HepG2 (cell line): ENCODE measurements around the gene SCAF11. TPM values are rescaled to one million over a fixed set of nuclear protein-coding genes. Genes with fewer than 3 reads are reported as not detected.

Experiments used
- ATAC-seq: fragments of 200-7000 bp; cut with Tn5 transposase; 3 replicates; pipeline ENCODE4 v1.9.1; 2020; ENCODE audit warnings: mild to moderate bottlenecking, moderate library complexity
- BruUV-seq: library from RNA; stranded (reverse); fragments of 400-500 nt; replicated peaks from 2 replicates; lab custom pipeline; 2021; lab: Mats Ljungman, UMichigan
- CTCF ChIA-PET: fragments of 300-600 bp; formaldehyde crosslinking; extraction: SDS; loops from one replicate; lab custom pipeline; 2021; ENCODE audit warnings: low total read pairs, inconsistent platforms, low intra/inter-chr PET ratio; lab: Yijun Ruan, JAX
- POLR2A ChIA-PET: fragments of 350-600 bp; sonication (Branson Sonifier 250); formaldehyde crosslinking; loops from one replicate; lab custom pipeline; 2020; ENCODE audit warnings: antibody characterized with exemption, inconsistent platforms; lab: Yijun Ruan, JAX
- DNase-seq: peaks from one replicate; pipeline ENCODE4 v3.0.0-alpha.2; 2015; ENCODE audit warnings: low spot score
- FAIRE-seq: peaks from 3 replicates; lab custom pipeline; 2011; peaks lifted over from hg19 to GRCh38; lab: Jason Lieb, UNC
- H2AFZ ChIP-seq: one replicate; pipeline ENCODE4 v1.6.1; 2011; ENCODE audit warnings: low read length, inconsistent platforms
- H3K27ac ChIP-seq: fragments of 300-600 bp; 3 replicates; pipeline ENCODE4 v1.8.0; 2011; ENCODE audit warnings: mixed run types, mild to moderate bottlenecking, mixed read lengths, low read length, inconsistent platforms; ENCODE audit not compliant: insufficient read depth; ENCODE audit errors: extremely low read length
- H3K27me3 ChIP-seq, 2 experiments: fragments of 200-600 bp in 1 of 2; 2 replicates in 1 of 2; 3 replicates in 1 of 2; pipeline versions ENCODE4 v1.6.0 to v1.8.0; 2011; ENCODE audit warnings: low read length in 2 of 2, mild to moderate bottlenecking in 2 of 2, moderate library complexity in 2 of 2, inconsistent platforms in 1 of 2; ENCODE audit not compliant: insufficient read depth in 2 of 2, control insufficient read depth in 1 of 2
- H3K36me3 ChIP-seq, 2 experiments: fragments of 200-600 bp in 1 of 2; replicated peaks in 1 of 2; 2 replicates in 1 of 2; 3 replicates in 1 of 2; pipeline versions ENCODE4 v1.5.1 to v1.8.0; 2011; ENCODE audit warnings: low read length in 2 of 2, inconsistent platforms in 1 of 2; ENCODE audit not compliant: insufficient read depth in 2 of 2, control insufficient read depth in 1 of 2
- H3K4me1 ChIP-seq: 2 replicates; pipeline ENCODE4 v1.5.1; 2012; ENCODE audit warnings: low read length, inconsistent platforms; ENCODE audit not compliant: insufficient read depth
- H3K4me2 ChIP-seq: 2 replicates; pipeline ENCODE4 v1.6.0; 2011; ENCODE audit warnings: low read depth, low read length, inconsistent platforms
- H3K4me3 ChIP-seq, 3 experiments: fragments of 200-600 bp in 1 of 3; sonication (generic), shearing (Covaris generic) in 1 of 3; replicated peaks in 1 of 3; 2 replicates each; pipeline ENCODE4 v1.5.1; 2011 to 2016; ENCODE audit warnings: low read length in 3 of 3, inconsistent platforms in 2 of 3, low read depth in 2 of 3, mild to moderate bottlenecking in 2 of 3, control low read depth in 1 of 3, mixed read lengths in 1 of 3; ENCODE audit not compliant: insufficient read depth in 1 of 3
- H3K79me2 ChIP-seq: one replicate; pipeline ENCODE4 v1.6.1; 2011; ENCODE audit warnings: low read length, inconsistent platforms; ENCODE audit not compliant: insufficient read depth
- H3K9ac ChIP-seq: 2 replicates; pipeline ENCODE4 v1.6.0; 2011; ENCODE audit warnings: mild to moderate bottlenecking, low read depth, low read length, inconsistent platforms; ENCODE audit not compliant: insufficient read depth
- H3K9me3 ChIP-seq: 2 replicates; pipeline ENCODE4 v1.5.1; 2012; ENCODE audit warnings: mild to moderate bottlenecking, low read length
- H4K20me1 ChIP-seq: 2 replicates; pipeline ENCODE4 v1.6.0; 2011; ENCODE audit warnings: inconsistent platforms, mild to moderate bottlenecking, low read length, moderate library complexity; ENCODE audit not compliant: insufficient read depth
- HMG20B ChIP-seq: conservative IDR thresholded peaks from 2 replicates; pipeline ENCODE4 v1.6.1; 2016; ENCODE audit warnings: missing genetic modification reagents, missing compliant biosample characterization
- ISX ChIP-seq: sonication (generic); formaldehyde crosslinking; conservative IDR thresholded peaks from 2 replicates; pipeline ENCODE4 v1.5.0; 2020; ENCODE audit warnings: missing genetic modification reagents
- KLF12 ChIP-seq: sonication (generic); formaldehyde crosslinking; IDR thresholded peaks from 2 replicates; pipeline ENCODE4 v1.4.0; 2020; ENCODE audit warnings: missing genetic modification reagents, borderline replicate concordance
- PLRG1 ChIP-seq: fragments of 450-650 bp; conservative IDR thresholded peaks from 2 replicates; pipeline ENCODE4 v1.6.1; 2016
- RBM39 ChIP-seq: fragments of 200-400 bp; formaldehyde crosslinking; IDR thresholded peaks from one replicate; pipeline ENCODE4 v1.6.1; 2018; ENCODE audit warnings: antibody characterized with exemption, mild to moderate bottlenecking, low read depth, low read length; ENCODE audit not compliant: poor library complexity, severe bottlenecking
- SCMH1 ChIP-seq: sonication (generic); formaldehyde crosslinking; IDR thresholded peaks from 2 replicates; pipeline ENCODE4 v1.9.0; 2021; ENCODE audit warnings: missing genetic modification reagents, mild to moderate bottlenecking, borderline replicate concordance
- ZNF121 ChIP-seq: sonication (generic); formaldehyde crosslinking; IDR thresholded peaks from 2 replicates; pipeline ENCODE4 v1.5.0; 2020; ENCODE audit warnings: mild to moderate bottlenecking, missing genetic modification reagents
- ZNF3 ChIP-seq: IDR thresholded peaks from 2 replicates; pipeline ENCODE4 v1.7.0; 2017; ENCODE audit warnings: inconsistent platforms
- ZNF790 ChIP-seq: sonication (generic); formaldehyde crosslinking; IDR thresholded peaks from 2 replicates; pipeline ENCODE4 v1.8.0; 2022; ENCODE audit warnings: missing genetic modification reagents, mild to moderate bottlenecking, borderline replicate concordance
- ZSCAN20 ChIP-seq: sonication (generic); formaldehyde crosslinking; IDR thresholded peaks from 2 replicates; pipeline ENCODE4 v1.4.0; 2020; ENCODE audit warnings: missing genetic modification reagents, mild to moderate bottlenecking, borderline replicate concordance
- WGBS: methylation state at CpG from one replicate; pipeline ENCODE4 v1.1.6; 2017; ENCODE audit warnings: low lambda C conversion rate; 5-methylcytosine and 5-hydroxymethylcytosine counted together
- in situ Hi-C: cut with HindIII; loops from 2 replicates; pipeline ENCODE4 v1.10.0; 2017; ENCODE audit warnings: low pct_unique_long_range_greater_than_20kb; ENCODE audit not compliant: extremely low pct_ligation_motif_present
- intact Hi-C: fragments of 100-400 bp; cut with micrococcal nuclease; formaldehyde crosslinking; loops from one replicate; pipeline ENCODE4 v1.10.0; 2022; ENCODE audit not compliant: unreplicated experiment
- polyA plus RNA-seq, 8 experiments: library from polyadenylated mRNA; depleted of rRNA in 3 of 8; stranded (reverse) in 7 of 8; unstranded in 1 of 8; fragments of >200 nt; fragmentation: Illumina TruSeq in 4 of 8; extraction: Trizol in 4 of 8; gene quantifications; 2 replicates each; pipeline versions ENCODE4 v1.2.1 to v1.2.3, GENCODE V29; 2011 to 2016; ENCODE audit warnings: low read depth in 4 of 8, missing spikeins in 1 of 8, mixed read lengths in 1 of 8; ENCODE audit not compliant: insufficient read depth in 1 of 8
- total RNA-seq, 5 experiments: library from RNA; depleted of rRNA; stranded (reverse); fragments of >200 nt; fragmentation: Illumina TruSeq; extraction: Trizol; gene quantifications; 2 replicates each; pipeline ENCODE4 v1.2.3, GENCODE V29; 2016; ENCODE audit warnings: low read depth in 1 of 5
- TF ChIP-seq, protein P1 (sequence below): IDR thresholded peaks from 2 replicates; pipeline ENCODE4 v1.6.1; 2016; ENCODE audit warnings: missing compliant biosample characterization, missing genetic modification reagents, borderline replicate concordance
- TF ChIP-seq, protein P2 (sequence below): sonication (generic); formaldehyde crosslinking; IDR thresholded peaks from 2 replicates; pipeline ENCODE4 v1.5.0; 2020; ENCODE audit warnings: mild to moderate bottlenecking, missing genetic modification reagents
- TF ChIP-seq, protein P3 (sequence below): IDR thresholded peaks from 2 replicates; pipeline ENCODE4 v1.6.1; 2018; ENCODE audit warnings: missing genetic modification reagents, mild to moderate bottlenecking, missing compliant biosample characterization
- TF ChIP-seq, protein P4 (sequence below): sonication (generic); formaldehyde crosslinking; IDR thresholded peaks from 2 replicates; pipeline ENCODE4 v1.5.0; 2020; ENCODE audit warnings: missing genetic modification reagents

Gene SCAF11
- total and polyA plus RNA-seq, 2 of the 13 experiments (the other 11 are each of a cell fraction or from before 2014, with no cell fraction given) = 26.9 to 38.3 TPM

DNA sequence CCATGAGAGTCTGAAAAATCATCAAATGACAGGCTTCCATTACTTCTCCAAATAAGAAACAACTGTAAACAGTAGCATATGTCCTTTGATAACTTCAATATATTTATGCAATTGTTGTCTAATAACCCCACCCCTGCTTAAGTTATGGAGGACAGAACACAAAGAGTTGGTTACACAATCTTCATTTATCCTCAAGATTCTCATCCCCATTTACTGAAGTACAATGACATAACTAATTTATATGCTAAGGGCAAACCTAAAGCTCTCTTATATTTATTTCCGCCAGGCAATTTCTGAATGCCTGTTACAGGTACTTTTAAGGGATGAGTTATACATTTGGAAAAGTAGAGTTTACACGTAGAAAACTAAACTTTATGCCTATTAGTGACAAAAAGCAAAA is 12.3 kb downstream of the SCAF11 start:
- Histone ChIP-seq H3K4me1 (peaks cover 38% of the 10 kb centered on the region), H2AFZ (no peak overlapping the region), H3K36me3 (peaks cover 0 to 17% of the 10 kb centered on the region in 2 experiments; a peak in 2 of 5 replicates), H3K27me3 (no peaks in the 10 kb centered on the region), H3K9ac (no peak overlapping the region), H3K79me2 (peaks cover 100% of the 10 kb centered on the region), H3K4me2 (no peak overlapping the region), H4K20me1 (peaks cover 69% of the 10 kb centered on the region), H3K27ac (no peak overlapping the region), H3K9me3 (no peaks in the 10 kb centered on the region), H3K4me3 (no peak overlapping the region)
- WGBS = 94% methylated on average over 2 of the region's 2 CpGs
- ATAC-seq (no peak), FAIRE-seq (no peak), DNase-seq (no peak)
- intact Hi-C loops (no loop called here), in situ Hi-C loops (no loop called here)
- CTCF ChIA-PET = no interaction called here
- no TSS peak for BruUV-seq
- POLR2A ChIA-PET = no interaction called here
- no peak for TF ChIP-seq ZSCAN20
- TF ChIP-seq, protein P1, sequence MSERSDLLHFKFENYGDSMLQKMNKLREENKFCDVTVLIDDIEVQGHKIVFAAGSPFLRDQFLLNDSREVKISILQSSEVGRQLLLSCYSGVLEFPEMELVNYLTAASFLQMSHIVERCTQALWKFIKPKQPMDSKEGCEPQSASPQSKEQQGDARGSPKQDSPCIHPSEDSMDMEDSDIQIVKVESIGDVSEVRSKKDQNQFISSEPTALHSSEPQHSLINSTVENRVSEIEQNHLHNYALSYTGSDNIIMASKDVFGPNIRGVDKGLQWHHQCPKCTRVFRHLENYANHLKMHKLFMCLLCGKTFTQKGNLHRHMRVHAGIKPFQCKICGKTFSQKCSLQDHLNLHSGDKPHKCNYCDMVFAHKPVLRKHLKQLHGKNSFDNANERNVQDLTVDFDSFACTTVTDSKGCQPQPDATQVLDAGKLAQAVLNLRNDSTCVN (CRISPR knock-in tag) = no peak
- no peak for TF ChIP-seq KLF12 (CRISPR knock-in tag)
- no peak for TF ChIP-seq HMG20B (CRISPR knock-in tag)
- TF ChIP-seq SCMH1 (CRISPR knock-in tag) = no peak
- TF ChIP-seq ISX (CRISPR knock-in tag) = no peak
- no peak for TF ChIP-seq ZNF121 (CRISPR knock-in tag)
- TF ChIP-seq RBM39 = no peak

DNA sequence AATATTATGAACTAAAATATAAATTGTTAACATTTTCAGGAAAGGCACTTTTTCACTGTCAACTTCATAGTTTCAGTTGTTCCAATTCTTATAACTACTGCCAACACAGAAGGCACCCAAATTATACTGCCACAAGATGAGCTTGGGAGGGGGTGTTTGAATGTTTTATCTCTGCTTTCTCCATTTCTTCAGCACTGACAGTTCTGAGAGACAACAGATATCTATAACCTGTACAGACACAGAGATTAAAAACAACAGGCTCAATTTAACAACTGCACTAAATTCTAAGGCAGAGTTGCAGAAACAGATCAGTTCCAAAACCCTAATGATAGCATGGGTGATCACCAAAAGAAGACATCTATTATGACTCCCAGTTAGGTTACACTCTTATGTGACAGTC is 12.8 kb downstream of the SCAF11 start:
- no peak overlapping the region for H3K9ac ChIP-seq
- TF ChIP-seq, protein P2, sequence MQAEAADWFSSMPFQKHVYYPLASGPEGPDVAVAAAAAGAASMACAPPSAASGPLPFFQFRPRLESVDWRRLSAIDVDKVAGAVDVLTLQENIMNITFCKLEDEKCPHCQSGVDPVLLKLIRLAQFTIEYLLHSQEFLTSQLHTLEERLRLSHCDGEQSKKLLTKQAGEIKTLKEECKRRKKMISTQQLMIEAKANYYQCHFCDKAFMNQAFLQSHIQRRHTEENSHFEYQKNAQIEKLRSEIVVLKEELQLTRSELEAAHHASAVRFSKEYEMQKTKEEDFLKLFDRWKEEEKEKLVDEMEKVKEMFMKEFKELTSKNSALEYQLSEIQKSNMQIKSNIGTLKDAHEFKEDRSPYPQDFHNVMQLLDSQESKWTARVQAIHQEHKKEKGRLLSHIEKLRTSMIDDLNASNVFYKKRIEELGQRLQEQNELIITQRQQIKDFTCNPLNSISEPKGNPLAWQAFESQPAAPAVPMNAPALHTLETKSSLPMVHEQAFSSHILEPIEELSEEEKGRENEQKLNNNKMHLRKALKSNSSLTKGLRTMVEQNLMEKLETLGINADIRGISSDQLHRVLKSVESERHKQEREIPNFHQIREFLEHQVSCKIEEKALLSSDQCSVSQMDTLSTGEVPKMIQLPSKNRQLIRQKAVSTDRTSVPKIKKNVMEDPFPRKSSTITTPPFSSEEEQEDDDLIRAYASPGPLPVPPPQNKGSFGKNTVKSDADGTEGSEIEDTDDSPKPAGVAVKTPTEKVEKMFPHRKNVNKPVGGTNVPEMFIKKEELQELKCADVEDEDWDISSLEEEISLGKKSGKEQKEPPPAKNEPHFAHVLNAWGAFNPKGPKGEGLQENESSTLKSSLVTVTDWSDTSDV (CRISPR knock-in tag) = no peak
- TF ChIP-seq, protein P3, sequence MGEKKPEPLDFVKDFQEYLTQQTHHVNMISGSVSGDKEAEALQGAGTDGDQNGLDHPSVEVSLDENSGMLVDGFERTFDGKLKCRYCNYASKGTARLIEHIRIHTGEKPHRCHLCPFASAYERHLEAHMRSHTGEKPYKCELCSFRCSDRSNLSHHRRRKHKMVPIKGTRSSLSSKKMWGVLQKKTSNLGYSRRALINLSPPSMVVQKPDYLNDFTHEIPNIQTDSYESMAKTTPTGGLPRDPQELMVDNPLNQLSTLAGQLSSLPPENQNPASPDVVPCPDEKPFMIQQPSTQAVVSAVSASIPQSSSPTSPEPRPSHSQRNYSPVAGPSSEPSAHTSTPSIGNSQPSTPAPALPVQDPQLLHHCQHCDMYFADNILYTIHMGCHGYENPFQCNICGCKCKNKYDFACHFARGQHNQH (CRISPR knock-in tag) = no peak
- TF ChIP-seq ISX (CRISPR knock-in tag) (no peak), PLRG1 (no peak), ZNF3 (CRISPR knock-in tag) (no peak), ZNF790 (CRISPR knock-in tag) (no peak)
- TF ChIP-seq, protein P4, sequence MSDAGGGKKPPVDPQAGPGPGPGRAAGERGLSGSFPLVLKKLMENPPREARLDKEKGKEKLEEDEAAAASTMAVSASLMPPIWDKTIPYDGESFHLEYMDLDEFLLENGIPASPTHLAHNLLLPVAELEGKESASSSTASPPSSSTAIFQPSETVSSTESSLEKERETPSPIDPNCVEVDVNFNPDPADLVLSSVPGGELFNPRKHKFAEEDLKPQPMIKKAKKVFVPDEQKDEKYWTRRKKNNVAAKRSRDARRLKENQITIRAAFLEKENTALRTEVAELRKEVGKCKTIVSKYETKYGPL (CRISPR knock-in tag) = no peak

More for the DNA sequence above, 12.8 kb downstream of the SCAF11 start:
- no peak overlapping the region for H2AFZ ChIP-seq
- peaks cover 64% of the 10 kb centered on the region for H4K20me1 ChIP-seq
- no peak for ATAC-seq
- peaks cover 98% of the 10 kb centered on the region for H3K79me2 ChIP-seq
- peaks cover 35% of the 10 kb centered on the region for H3K4me1 ChIP-seq
- ChIA-PET POLR2A (no interaction called here), CTCF (no interaction called here)
- no peak overlapping the region for H3K27ac ChIP-seq
- no peaks in the 10 kb centered on the region for H3K9me3 ChIP-seq
- in situ Hi-C loops (no loop called here), intact Hi-C loops (no loop called here)
- DNase-seq = no peak
- H3K4me3 ChIP-seq = no peak overlapping the region
- H3K36me3 ChIP-seq = peaks cover 0 to 19% of the 10 kb centered on the region in 2 experiments; a peak in 2 of 5 replicates
- no peak overlapping the region for H3K4me2 ChIP-seq
- BruUV-seq = no TSS peak
- H3K27me3 ChIP-seq = no peaks in the 10 kb centered on the region
- no peak for FAIRE-seq
